GM12872 (cell line): Measurements from ENCODE around the gene COLGALT1.

Experiments
- CTCF ChIP-seq: IDR thresholded peaks from 3 replicates; pipeline ENCODE4 v1.5.1; 2011; ENCODE audit warnings: low read depth, mild to moderate bottlenecking, low read length, moderate library complexity; ENCODE audit not compliant: insufficient read depth

COLGALT1 gene

GRCh38 chr19:17538684-17539237 is 16.7 kb upstream of the COLGALT1 start:
- no peak for TF ChIP-seq CTCF

GRCh38 chr19:17539238-17540117 is 16.0 kb upstream of the COLGALT1 start:
- no peak for TF ChIP-seq CTCF

GRCh38 chr19:17540174-17540573 is 15.3 kb upstream of the COLGALT1 start:
- no peak for TF ChIP-seq CTCF

GRCh38 chr19:17541184-17541759 is 14.2 kb upstream of the COLGALT1 start:
- TF ChIP-seq CTCF: no peak

- no peak for TF ChIP-seq CTCF
These were observed 13.4 kb upstream of the COLGALT1 start for GRCh38 chr19:17542042-17542441.

GRCh38 chr19:17542793-17543582 is 12.5 kb upstream of the COLGALT1 start:
- TF ChIP-seq CTCF: no peak

- no peak for TF ChIP-seq CTCF
These were observed 11.5 kb upstream of the COLGALT1 start for GRCh38 chr19:17543986-17544385.
